Measurements from ENCODE around the gene SPAG16.

- TF ChIP-seq CTCF (IDR thresholded peaks at IDR 0.05) (no peak), EZH2 (IDR thresholded peaks at IDR 0.05; ENCODE audit: borderline replicate concordance, insufficient read depth, low read depth, low read length, poor library complexity, severe bottlenecking) (no peak)
Observed at GRCh38 chr2:213914510-213914909, 630.2 kb downstream of the SPAG16 start.

All from B cell (primary cell).